ENCODE measurements around the gene CDKN3.
"Not testable (repeated sequence)": the region's sequence is repeated elsewhere in the genome, so short reads cannot be mapped to it uniquely, and the experiment has no call there.

The CDKN3 gene

GRCh38 chr14:54456820-54457608, 60.2 kb downstream of the CDKN3 start:
- not testable (repeated sequence) for DNase-seq (ENCODE audit: low read depth)

GRCh38 chr14:54457609-54457996, 60.8 kb downstream of the CDKN3 start:
- DNase-seq (ENCODE audit: low read depth), result no peak

- not testable (repeated sequence) for DNase-seq (ENCODE audit: low read depth)
Measured at GRCh38 chr14:54458536-54458935, 61.7 kb downstream of the CDKN3 start.

- no peak for DNase-seq (ENCODE audit: low read depth)
Measured at GRCh38 chr14:54459106-54459505, 62.3 kb downstream of the CDKN3 start.

- DNase-seq (ENCODE audit: low read depth), result no peak
Measured at GRCh38 chr14:54462048-54462447, 65.2 kb downstream of the CDKN3 start.

DNA sequence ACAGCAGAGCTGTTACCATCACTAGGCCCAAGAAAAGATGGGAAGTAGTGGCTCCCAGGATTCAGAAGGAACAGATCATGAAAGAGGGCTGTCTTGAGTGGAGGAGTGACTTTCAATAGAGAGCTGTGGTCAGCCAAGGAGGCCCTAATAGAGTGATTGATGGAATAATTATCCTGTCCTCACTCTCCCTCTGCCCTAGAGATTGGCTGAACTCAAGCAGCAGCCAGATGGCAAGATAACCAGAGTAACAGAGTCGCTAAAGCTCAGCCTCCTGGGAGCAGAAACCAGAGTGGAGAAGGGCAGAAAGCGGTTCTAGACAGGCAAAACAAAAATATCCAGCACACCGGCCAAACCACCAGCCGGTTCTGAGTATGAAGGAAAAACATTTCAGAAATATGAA, 68.8 kb downstream of the CDKN3 start:
- no peak for DNase-seq (ENCODE audit: low read depth)

- DNase-seq (ENCODE audit: low read depth), result no peak
Measured at GRCh38 chr14:54467280-54467679, 70.5 kb downstream of the CDKN3 start.

All from GM04503 (cell line).